ENCODE measurements around the gene ATG101. TPM values are rescaled to one million over a fixed set of nuclear protein-coding genes. Genes with fewer than 3 reads are reported as not detected.

The ATG101 gene
- total RNA-seq, 4 donors from 2014 or later, result 23.3 to 49.4 (median 37.3) TPM

- DNase-seq, result no peak
- in situ Hi-C loops (cut with MboI; ENCODE audit: low sequenced_read_pairs in 4 of 4), result loop anchor here (5.0 to 10.0 kb wide), 2 partner anchors 53 to 56 kb away; no protein-coding TSS in a partner anchor
- ATAC-seq, result no peak
- intact Hi-C loops (cut with DNase I; ENCODE audit: low total_unique reads), result no loop called here
- no peaks in the 10 kb centered on the region for H3K27me3 ChIP-seq
- no peaks in the 10 kb centered on the region for H3K9me3 ChIP-seq
- peak overlapping the region; percentile 56 to 77 (median 67) for H3K27ac ChIP-seq
- TF ChIP-seq CTCF (IDR thresholded peaks at IDR 0.05 in 4 of 5, conservative IDR thresholded peaks at IDR 0.05 in 1 of 5) (no peak), POLR2A (IDR thresholded peaks at IDR 0.05) (no peak)
- H3K4me3 ChIP-seq, result no peak overlapping the region
- peaks cover 0 to 22% of the 10 kb centered on the region in 2 donors for H3K36me3 ChIP-seq
- peaks cover 35 to 37% of the 10 kb centered on the region in 2 donors for H3K4me1 ChIP-seq
Observed at GRCh38 chr12:52080403-52081251, 10.8 kb downstream of the ATG101 start.

- Histone ChIP-seq H3K4me1 (peaks cover 35 to 43% of the 10 kb centered on the region in 2 donors), H3K9me3 (no peaks in the 10 kb centered on the region), H3K27me3 (no peaks in the 10 kb centered on the region), H3K36me3 (peaks cover 0 to 19% of the 10 kb centered on the region in 2 donors), H3K4me3 (no peak overlapping the region), H3K27ac (peak overlapping the region; percentile 56 to 77 (median 67))
- ATAC-seq (peak; percentile 34 to 48), DNase-seq (peak in 1 of 2 donors; percentile 41)
- in situ Hi-C loops (cut with MboI; ENCODE audit: low sequenced_read_pairs in 4 of 4), result loop anchor here (5.0 to 10.0 kb wide), 2 partner anchors 54 to 56 kb away; no protein-coding TSS in a partner anchor
- intact Hi-C loops (cut with DNase I; ENCODE audit: low total_unique reads), result no loop called here
- TF ChIP-seq CTCF (IDR thresholded peaks at IDR 0.05 in 4 of 5, conservative IDR thresholded peaks at IDR 0.05 in 1 of 5) (no peak), POLR2A (IDR thresholded peaks at IDR 0.05) (no peak)
Observed at GRCh38 chr12:52081263-52081733, 11.5 kb downstream of the ATG101 start.

- Histone ChIP-seq H3K4me3 (no peak overlapping the region), H3K27me3 (no peaks in the 10 kb centered on the region), H3K4me1 (peaks cover 43 to 52% of the 10 kb centered on the region in 2 donors), H3K27ac (peak overlapping the region; percentile 56 to 77 (median 67)), H3K36me3 (peaks cover 0 to 10% of the 10 kb centered on the region in 2 donors), H3K9me3 (no peaks in the 10 kb centered on the region)
- ATAC-seq (peak; percentile 14 to 32), DNase-seq (peak in 1 of 2 donors; percentile 53)
- TF ChIP-seq POLR2A (IDR thresholded peaks at IDR 0.05) (no peak), CTCF (IDR thresholded peaks at IDR 0.05 in 4 of 5, conservative IDR thresholded peaks at IDR 0.05 in 1 of 5) (no peak)
- intact Hi-C loops (cut with DNase I; ENCODE audit: low total_unique reads) (no loop called here), in situ Hi-C loops (cut with MboI; ENCODE audit: low sequenced_read_pairs in 4 of 4) (loop anchor here (5.0 to 10.0 kb wide), 2 partner anchors 55 to 57 kb away; no protein-coding TSS in a partner anchor)
Observed at GRCh38 chr12:52082026-52082668, 12.4 kb downstream of the ATG101 start.

- Histone ChIP-seq H3K27me3 (no peaks in the 10 kb centered on the region), H3K27ac (peak overlapping the region; percentile 56 to 77 (median 67)), H3K9me3 (no peaks in the 10 kb centered on the region), H3K4me3 (no peak overlapping the region), H3K36me3 (peaks cover 0 to 7% of the 10 kb centered on the region in 2 donors), H3K4me1 (peaks cover 47 to 57% of the 10 kb centered on the region in 2 donors)
- DNase-seq (no peak), ATAC-seq (no peak)
- TF ChIP-seq CTCF (IDR thresholded peaks at IDR 0.05 in 4 of 5, conservative IDR thresholded peaks at IDR 0.05 in 1 of 5) (no peak), POLR2A (IDR thresholded peaks at IDR 0.05) (no peak)
- in situ Hi-C loops (cut with MboI; ENCODE audit: low sequenced_read_pairs in 4 of 4), result loop anchor here (5.0 to 10.0 kb wide), 2 partner anchors 55 to 58 kb away; no protein-coding TSS in a partner anchor
- intact Hi-C loops (cut with DNase I; ENCODE audit: low total_unique reads), result no loop called here
Observed at GRCh38 chr12:52082669-52082987, 12.8 kb downstream of the ATG101 start.
